Mesothelial cell of epicardium (in vitro differentiated cells): ENCODE measurements around the gene UBE2C. TPM values are rescaled to one million over a fixed set of nuclear protein-coding genes. Genes with fewer than 3 reads are reported as not detected.

Experiments used
- DNase-seq, 2 experiments: peaks; one replicate each; pipeline ENCODE4 v3.0.0; 2021; ENCODE audit warnings: low spot score in 2 of 2; ENCODE audit not compliant: unreplicated experiment in 2 of 2
- H3K27ac Mint-ChIP-seq: 2 replicates; pipeline ENCODE4 v1.8.0; 2021; ENCODE audit warnings: mixed read lengths
- H3K27me3 Mint-ChIP-seq: 2 replicates; pipeline ENCODE4 v1.8.0; 2021; ENCODE audit warnings: low read depth, mixed read lengths
- H3K36me3 Mint-ChIP-seq: 2 replicates; pipeline ENCODE4 v1.8.0; 2021; ENCODE audit warnings: mixed read lengths
- H3K4me1 Mint-ChIP-seq: 2 replicates; pipeline ENCODE4 v1.8.0; 2021; ENCODE audit warnings: mixed read lengths
- H3K4me3 Mint-ChIP-seq: 2 replicates; pipeline ENCODE4 v1.8.0; 2021; ENCODE audit warnings: mild to moderate bottlenecking, moderate library complexity, mixed read lengths
- H3K9me3 Mint-ChIP-seq: 2 replicates; pipeline ENCODE4 v1.8.0; 2021; ENCODE audit warnings: mixed read lengths
- CTCF ChIP-seq: fragments of 200-600 bp; sonication (generic); IDR thresholded peaks from one replicate; pipeline ENCODE4 v1.5.0; 2021; ENCODE audit warnings: antibody characterized with exemption; ENCODE audit not compliant: unreplicated experiment
- total RNA-seq: library from RNA; stranded (reverse); gene quantifications from 3 replicates; pipeline ENCODE4 v1.2.1, GENCODE V29; 2021

The UBE2C gene
- total RNA-seq, 1 donor from 2014 or later: 48.1 TPM

GRCh38 chr20:45779011-45779915 is 33.2 kb upstream of the UBE2C start:
- TF ChIP-seq CTCF: no peak
- DNase-seq: no peak
- Mint-ChIP-seq H3K9me3 (no peaks in the 10 kb centered on the region), H3K4me3 (no peak overlapping the region), H3K27ac (peak overlapping the region; percentile 55), H3K4me1 (peaks cover 12% of the 10 kb centered on the region), H3K27me3 (no peaks in the 10 kb centered on the region), H3K36me3 (no peaks in the 10 kb centered on the region)

- Mint-ChIP-seq H3K27me3 (peaks cover 2% of the 10 kb centered on the region), H3K36me3 (no peaks in the 10 kb centered on the region), H3K27ac (no peak overlapping the region), H3K4me3 (no peak overlapping the region), H3K4me1 (peaks cover 12% of the 10 kb centered on the region), H3K9me3 (no peaks in the 10 kb centered on the region)
- no peak for TF ChIP-seq CTCF
- DNase-seq: no peak
These were observed 32.3 kb upstream of the UBE2C start for GRCh38 chr20:45780159-45780558.

- peaks cover 5% of the 10 kb centered on the region for H3K27me3 Mint-ChIP-seq
- H3K36me3 Mint-ChIP-seq: no peaks in the 10 kb centered on the region
- no peak for TF ChIP-seq CTCF
- H3K4me3 Mint-ChIP-seq: no peak overlapping the region
- H3K27ac Mint-ChIP-seq: no peak overlapping the region
- no peaks in the 10 kb centered on the region for H3K9me3 Mint-ChIP-seq
- DNase-seq: no peak
- H3K4me1 Mint-ChIP-seq: peaks cover 12% of the 10 kb centered on the region
These were observed 31.0 kb upstream of the UBE2C start for GRCh38 chr20:45781391-45781931.

GRCh38 chr20:45782890-45783289 is 29.6 kb upstream of the UBE2C start:
- TF ChIP-seq CTCF: no peak
- H3K27me3 Mint-ChIP-seq: peaks cover 5% of the 10 kb centered on the region
- no peak overlapping the region for H3K4me3 Mint-ChIP-seq
- H3K36me3 Mint-ChIP-seq: no peaks in the 10 kb centered on the region
- DNase-seq: no peak
- no peaks in the 10 kb centered on the region for H3K9me3 Mint-ChIP-seq
- H3K27ac Mint-ChIP-seq: no peak overlapping the region
- peaks cover 12% of the 10 kb centered on the region for H3K4me1 Mint-ChIP-seq

- peaks cover 5% of the 10 kb centered on the region for H3K27me3 Mint-ChIP-seq
- H3K4me1 Mint-ChIP-seq: peaks cover 11% of the 10 kb centered on the region
- H3K27ac Mint-ChIP-seq: no peak overlapping the region
- no peak for DNase-seq
- no peak for TF ChIP-seq CTCF
- no peaks in the 10 kb centered on the region for H3K36me3 Mint-ChIP-seq
- H3K9me3 Mint-ChIP-seq: no peaks in the 10 kb centered on the region
- H3K4me3 Mint-ChIP-seq: no peak overlapping the region
These were observed 28.7 kb upstream of the UBE2C start for GRCh38 chr20:45783656-45784294.
